Measurements from ENCODE around the gene RBM20.

Gene RBM20

GRCh38 chr10:110834629-110835301 lies 190.6 kb downstream of the RBM20 start:
- peak overlapping the region; percentile 32 for H3K4me2 ChIP-seq (ENCODE audit: low read length)
- H2AFZ ChIP-seq = peak overlapping the region; percentile 69
- peaks cover 3% of the 10 kb centered on the region for H3K79me2 ChIP-seq
- peak overlapping the region; percentile 6 for H3K4me3 ChIP-seq (ENCODE audit: low read depth, low read length)
- peaks cover 66% of the 10 kb centered on the region for H3K4me1 ChIP-seq
- H3K27ac ChIP-seq = peak overlapping the region; percentile 77
- H3K36me3 ChIP-seq (ENCODE audit: control insufficient read depth, insufficient read depth, low read length) = no peaks in the 10 kb centered on the region
- no peak for TF ChIP-seq CTCF (IDR thresholded peaks at IDR 0.05)
- H3K27me3 ChIP-seq (ENCODE audit: control insufficient read depth, insufficient read depth, low read length) = no peaks in the 10 kb centered on the region
- no peak overlapping the region for H3K9ac ChIP-seq
- no peaks in the 10 kb centered on the region for H3K9me3 ChIP-seq (ENCODE audit: control insufficient read depth, low read length)

- Histone ChIP-seq H3K9me3 (ENCODE audit: control insufficient read depth, low read length) (no peaks in the 10 kb centered on the region), H3K4me1 (peaks cover 60% of the 10 kb centered on the region), H3K4me2 (ENCODE audit: low read length) (peak overlapping the region; percentile 29), H3K79me2 (peaks cover 3% of the 10 kb centered on the region), H3K36me3 (ENCODE audit: control insufficient read depth, insufficient read depth, low read length) (no peaks in the 10 kb centered on the region), H3K9ac (peak overlapping the region; percentile 22), H3K27me3 (ENCODE audit: control insufficient read depth, insufficient read depth, low read length) (no peaks in the 10 kb centered on the region), H3K27ac (peak overlapping the region; percentile 77), H3K4me3 (ENCODE audit: low read depth, low read length) (peak overlapping the region; percentile 0), H2AFZ (peak overlapping the region; percentile 75)
- no peak for TF ChIP-seq CTCF (IDR thresholded peaks at IDR 0.05)
These were observed 191.7 kb downstream of the RBM20 start for GRCh38 chr10:110835841-110836240.

- Histone ChIP-seq H3K4me3 (ENCODE audit: low read depth, low read length) (no peak overlapping the region), H3K79me2 (peaks cover 3% of the 10 kb centered on the region), H3K4me1 (peaks cover 61% of the 10 kb centered on the region), H3K36me3 (ENCODE audit: control insufficient read depth, insufficient read depth, low read length) (no peaks in the 10 kb centered on the region), H3K27me3 (ENCODE audit: control insufficient read depth, insufficient read depth, low read length) (no peaks in the 10 kb centered on the region), H3K9me3 (ENCODE audit: control insufficient read depth, low read length) (no peaks in the 10 kb centered on the region), H3K27ac (peak overlapping the region; percentile 77), H2AFZ (peak overlapping the region; percentile 75), H3K9ac (no peak overlapping the region), H3K4me2 (ENCODE audit: low read length) (peak overlapping the region; percentile 27)
- TF ChIP-seq CTCF (IDR thresholded peaks at IDR 0.05) = no peak
These were observed 192.6 kb downstream of the RBM20 start for GRCh38 chr10:110836706-110837105.

GRCh38 chr10:110837418-110838171 lies 193.5 kb downstream of the RBM20 start:
- H3K27ac ChIP-seq = peak overlapping the region; percentile 77
- peak overlapping the region; percentile 27 for H3K4me2 ChIP-seq (ENCODE audit: low read length)
- H3K36me3 ChIP-seq (ENCODE audit: control insufficient read depth, insufficient read depth, low read length) = no peaks in the 10 kb centered on the region
- no peak for TF ChIP-seq CTCF (IDR thresholded peaks at IDR 0.05)
- peaks cover 65% of the 10 kb centered on the region for H3K4me1 ChIP-seq
- H3K4me3 ChIP-seq (ENCODE audit: low read depth, low read length) = no peak overlapping the region
- H2AFZ ChIP-seq = peak overlapping the region; percentile 75
- no peaks in the 10 kb centered on the region for H3K27me3 ChIP-seq (ENCODE audit: control insufficient read depth, insufficient read depth, low read length)
- peaks cover 3% of the 10 kb centered on the region for H3K79me2 ChIP-seq
- no peak overlapping the region for H3K9ac ChIP-seq
- no peaks in the 10 kb centered on the region for H3K9me3 ChIP-seq (ENCODE audit: control insufficient read depth, low read length)

Measured in parathyroid adenoma (tissue), 2 donors.